GM23248 (cell line): ENCODE results near the gene SV2C. TPM values are rescaled to one million over a fixed set of nuclear protein-coding genes. Genes with fewer than 3 reads are reported as not detected.
"Not testable (repeated sequence)": the region's sequence is repeated elsewhere in the genome, so short reads cannot be mapped to it uniquely, and the experiment has no call there.

ENCODE experiments used
- DNase-seq: peaks from one replicate; pipeline ENCODE4 v3.0.0-alpha.2; 2015
- H2AFZ ChIP-seq: fragments of 200-600 bp; sonication (generic); 2 replicates; pipeline ENCODE4 v1.6.1; 2016; ENCODE audit warnings: antibody characterized with exemption
- H3F3A ChIP-seq: fragments of 200-600 bp; sonication (generic); 2 replicates; pipeline ENCODE4 v1.6.1; 2016; ENCODE audit warnings: mild to moderate bottlenecking, antibody characterized with exemption, mixed run types; ENCODE audit not compliant: insufficient read depth
- H3K27ac ChIP-seq: fragments of 200-600 bp; sonication (generic); 2 replicates; pipeline ENCODE4 v1.5.1; 2016; ENCODE audit warnings: mild to moderate bottlenecking
- H3K27me3 ChIP-seq: fragments of 200-600 bp; sonication (generic); replicated peaks from 2 replicates; pipeline ENCODE4 v1.6.1; 2016; ENCODE audit warnings: mild to moderate bottlenecking; ENCODE audit not compliant: insufficient read depth
- H3K36me3 ChIP-seq: fragments of 200-600 bp; sonication (generic); 2 replicates; pipeline ENCODE4 v1.6.1; 2016; ENCODE audit warnings: low read depth, mild to moderate bottlenecking
- H3K4me1 ChIP-seq: fragments of 200-600 bp; sonication (generic); 2 replicates; pipeline ENCODE4 v1.6.1; 2016; ENCODE audit warnings: mild to moderate bottlenecking; ENCODE audit not compliant: insufficient read depth
- H3K4me2 ChIP-seq: fragments of 200-600 bp; sonication (generic); one replicate; pipeline ENCODE4 v1.6.1; 2016; ENCODE audit warnings: mild to moderate bottlenecking; ENCODE audit not compliant: unreplicated experiment
- H3K4me3 ChIP-seq: fragments of 200-600 bp; sonication (generic); 2 replicates; pipeline ENCODE4 v1.5.1; 2016; ENCODE audit warnings: mild to moderate bottlenecking
- H3K79me2 ChIP-seq: fragments of 200-600 bp; sonication (generic); 2 replicates; pipeline ENCODE4 v1.6.1; 2016; ENCODE audit warnings: mild to moderate bottlenecking; ENCODE audit not compliant: insufficient read depth
- H3K9ac ChIP-seq: fragments of 200-600 bp; sonication (generic); 2 replicates; pipeline ENCODE4 v1.6.1; 2016; ENCODE audit warnings: mild to moderate bottlenecking
- H3K9me2 ChIP-seq: fragments of 200-600 bp; sonication (generic); 2 replicates; pipeline ENCODE4 v1.6.1; 2016; ENCODE audit warnings: mixed run types, mild to moderate bottlenecking, moderate library complexity; ENCODE audit not compliant: insufficient read depth
- H3K9me3 ChIP-seq: fragments of 200-600 bp; sonication (generic); one replicate; pipeline ENCODE4 v1.6.1; 2017; ENCODE audit warnings: low read depth
- H4K20me1 ChIP-seq: fragments of 200-600 bp; sonication (generic); 2 replicates; pipeline ENCODE4 v1.6.0; 2016; ENCODE audit not compliant: insufficient read depth
- EZH2 ChIP-seq: fragments of 200-600 bp; sonication (generic); IDR thresholded peaks from 2 replicates; pipeline ENCODE4 v1.6.1; 2018; ENCODE audit warnings: antibody characterized with exemption, mild to moderate bottlenecking; ENCODE audit not compliant: insufficient read depth, poor library complexity, severe bottlenecking
- EZH2phosphoT487 ChIP-seq: fragments of 200-600 bp; sonication (generic); IDR thresholded peaks from 2 replicates; pipeline ENCODE4 v1.6.1; 2018; ENCODE audit warnings: antibody characterized with exemption, moderate library complexity, mild to moderate bottlenecking, low read depth; ENCODE audit not compliant: insufficient read depth
- WGBS, 2 experiments: methylation state at CpG; one replicate each; pipeline ENCODE4 v1.1.6; 2015 to 2017; ENCODE audit warnings: low lambda C conversion rate in 2 of 2, low coverage in 1 of 2; ENCODE audit errors: missing lambda C conversion rate in 2 of 2; 5-methylcytosine and 5-hydroxymethylcytosine counted together
- in situ Hi-C: fragments of 300-500 bp; cut with MboI; formaldehyde crosslinking; loops from 2 replicates; pipeline ENCODE4 v1.15.0; 2020
- polyA plus RNA-seq: library from polyadenylated mRNA; unstranded; fragments of >200 nt; fragmentation: Nextera tagmentation; extraction: Ambion mirVana; gene quantifications from 2 replicates; pipeline ENCODE4 v1.2.1, GENCODE V29; 2016
- total RNA-seq: library from RNA; depleted of rRNA; stranded (reverse); fragments of >200 nt; shearing (Covaris generic); gene quantifications from 2 replicates; pipeline ENCODE4 v1.2.3, GENCODE V29; 2014

SV2C gene
- total and polyA plus RNA-seq, 2 experiments from 2014 or later: not detected

DNA sequence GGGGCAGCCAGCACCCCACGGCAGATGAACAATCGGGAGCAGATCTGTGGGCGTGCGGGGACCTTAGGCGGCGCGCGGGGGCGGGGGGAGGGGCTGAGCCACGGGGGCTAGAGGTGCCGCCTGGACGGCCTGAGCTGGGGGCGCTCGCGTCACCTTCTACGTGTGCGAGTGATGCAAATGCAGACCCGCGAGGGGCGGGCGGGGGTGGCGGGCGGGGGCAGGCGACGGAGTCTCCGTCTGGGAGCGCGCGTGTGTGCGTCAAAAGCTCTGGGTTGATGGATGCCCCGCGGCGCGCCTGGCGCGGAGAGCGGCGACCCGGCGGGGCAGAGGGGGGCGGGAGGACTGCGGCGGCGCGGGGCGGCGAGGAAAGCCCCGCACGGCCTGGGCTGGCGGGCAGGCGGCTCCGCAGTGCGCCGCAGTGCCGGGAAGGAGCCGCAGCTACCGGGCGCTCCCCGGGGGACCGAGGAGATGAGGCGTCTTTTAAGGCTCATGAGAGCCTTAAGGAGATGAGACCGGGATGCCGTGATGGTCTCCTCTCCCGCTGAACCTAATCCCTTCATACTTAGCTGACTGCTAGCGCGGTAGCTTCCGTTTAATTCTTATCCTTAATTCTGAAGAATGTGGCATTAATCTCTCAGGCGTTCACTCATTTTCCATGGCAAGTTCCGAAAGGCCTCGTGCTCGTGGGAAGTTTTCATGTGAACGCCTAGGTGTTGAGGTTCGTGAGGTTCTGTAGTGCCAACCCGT is 1.5 kb downstream of the SV2C start:
- Histone ChIP-seq H3K27me3 (peaks cover 52% of the 10 kb centered on the region), H3K9ac (no peak overlapping the region), H3K4me1 (no peaks in the 10 kb centered on the region), H3K9me2 (no peaks in the 10 kb centered on the region), H3F3A (no peaks in the 10 kb centered on the region), H3K27ac (no peak overlapping the region), H2AFZ (no peak overlapping the region), H3K4me2 (no peak overlapping the region), H3K4me3 (no peak overlapping the region), H4K20me1 (no peaks in the 10 kb centered on the region), H3K9me3 (no peaks in the 10 kb centered on the region), H3K36me3 (no peaks in the 10 kb centered on the region), H3K79me2 (no peaks in the 10 kb centered on the region)
- DNase-seq: no peak
- in situ Hi-C loops: no loop called here
- TF ChIP-seq EZH2 (no peak), EZH2phosphoT487 (no peak)
- 3% methylated on average over 30 to 72 of the region's 74 CpGs for WGBS, 2 experiments

DNA sequence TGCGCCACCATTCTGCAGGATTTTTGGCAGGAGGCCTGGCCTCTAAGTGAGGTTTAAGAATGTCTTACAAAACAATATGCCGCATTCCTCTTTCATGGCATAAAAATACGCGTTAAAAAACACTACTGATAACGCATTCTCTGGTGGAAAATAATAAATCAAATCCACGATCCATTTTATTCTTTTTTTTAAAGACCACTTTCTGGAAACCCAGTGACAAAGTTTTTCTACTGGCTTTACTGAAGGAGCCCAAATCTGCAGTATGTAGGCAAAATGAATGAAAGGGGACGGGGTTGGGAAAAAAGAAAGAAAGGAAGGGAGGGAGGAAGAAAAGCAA is 2.0 kb downstream of the SV2C start:
- Histone ChIP-seq H3K9ac (no peak overlapping the region), H3F3A (no peaks in the 10 kb centered on the region), H3K27me3 (peaks cover 52% of the 10 kb centered on the region), H3K4me1 (no peaks in the 10 kb centered on the region), H3K4me3 (no peak overlapping the region), H3K79me2 (no peaks in the 10 kb centered on the region), H3K36me3 (no peaks in the 10 kb centered on the region), H3K9me2 (no peaks in the 10 kb centered on the region), H4K20me1 (no peaks in the 10 kb centered on the region), H2AFZ (no peak overlapping the region), H3K9me3 (no peaks in the 10 kb centered on the region), H3K27ac (no peak overlapping the region), H3K4me2 (no peak overlapping the region)
- 27 to 30% methylated on average over 7 of the region's 7 CpGs for WGBS, 2 experiments
- peak; percentile 19 for DNase-seq
- in situ Hi-C loops: no loop called here
- no peak for TF ChIP-seq EZH2phosphoT487
- TF ChIP-seq EZH2: peak; percentile 86

DNA sequence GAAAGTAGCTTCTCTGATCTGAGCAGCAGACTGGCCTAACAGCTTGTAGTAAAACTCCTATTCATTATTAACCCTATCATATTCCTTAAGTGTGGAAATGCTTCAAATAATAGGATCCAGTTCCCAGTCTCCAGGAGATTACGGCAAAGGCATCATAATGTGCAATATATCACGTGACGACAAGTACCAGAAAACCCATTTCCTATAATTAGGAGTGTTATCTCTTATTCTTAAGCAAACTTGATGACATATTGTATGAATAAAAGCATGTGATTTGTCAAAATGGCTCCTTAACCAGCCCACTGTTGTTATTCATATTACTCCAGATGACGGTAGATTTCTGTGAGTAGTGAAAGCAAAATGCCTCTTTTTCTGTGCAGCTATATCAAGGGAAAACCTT is 2.9 kb downstream of the SV2C start:
- Histone ChIP-seq H3K4me1 (no peaks in the 10 kb centered on the region), H3K9ac (no peak overlapping the region), H3K27me3 (peaks cover 52% of the 10 kb centered on the region), H3K4me2 (no peak overlapping the region), H2AFZ (no peak overlapping the region), H3K27ac (no peak overlapping the region), H3K9me2 (no peaks in the 10 kb centered on the region), H3F3A (no peaks in the 10 kb centered on the region), H3K79me2 (no peaks in the 10 kb centered on the region), H3K9me3 (no peaks in the 10 kb centered on the region), H3K4me3 (no peak overlapping the region), H3K36me3 (no peaks in the 10 kb centered on the region), H4K20me1 (no peaks in the 10 kb centered on the region)
- WGBS, 2 experiments: 41 to 56% methylated on average over 4 of the region's 4 CpGs
- TF ChIP-seq EZH2 (no peak), EZH2phosphoT487 (no peak)
- DNase-seq: no peak
- in situ Hi-C loops: no loop called here

DNA sequence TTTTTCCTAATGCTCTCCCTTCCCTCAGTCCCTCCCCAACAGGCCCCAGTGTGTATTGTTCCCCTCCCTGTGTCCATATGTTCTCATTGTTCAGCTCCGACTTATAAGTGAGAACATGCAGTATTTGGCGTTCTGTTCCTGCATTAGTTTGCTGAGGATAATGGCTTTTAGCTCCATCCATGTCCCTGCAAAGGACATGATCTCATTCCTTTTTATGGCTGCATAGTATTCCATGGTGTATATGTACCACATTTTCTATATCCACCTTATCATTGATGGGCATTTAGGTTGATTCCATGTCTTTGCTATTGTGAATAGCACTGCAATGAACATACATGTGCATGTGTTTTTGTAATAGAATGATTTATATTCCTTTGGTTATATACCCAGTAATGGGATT is 6.0 kb downstream of the SV2C start:
- H3K9ac ChIP-seq, H4K20me1 ChIP-seq, H3K4me2 ChIP-seq, in situ Hi-C loops, DNase-seq, H3K9me2 ChIP-seq, H3F3A ChIP-seq, H3K27ac ChIP-seq, H3K4me1 ChIP-seq, H3K36me3 ChIP-seq, H3K9me3 ChIP-seq, H3K79me2 ChIP-seq, H3K4me3 ChIP-seq, H2AFZ ChIP-seq: not testable (repeated sequence)
- 10 to 14% methylated on average over 2 of the region's 2 CpGs for WGBS, 2 experiments
- peaks cover 24% of the 10 kb centered on the region for H3K27me3 ChIP-seq

DNA sequence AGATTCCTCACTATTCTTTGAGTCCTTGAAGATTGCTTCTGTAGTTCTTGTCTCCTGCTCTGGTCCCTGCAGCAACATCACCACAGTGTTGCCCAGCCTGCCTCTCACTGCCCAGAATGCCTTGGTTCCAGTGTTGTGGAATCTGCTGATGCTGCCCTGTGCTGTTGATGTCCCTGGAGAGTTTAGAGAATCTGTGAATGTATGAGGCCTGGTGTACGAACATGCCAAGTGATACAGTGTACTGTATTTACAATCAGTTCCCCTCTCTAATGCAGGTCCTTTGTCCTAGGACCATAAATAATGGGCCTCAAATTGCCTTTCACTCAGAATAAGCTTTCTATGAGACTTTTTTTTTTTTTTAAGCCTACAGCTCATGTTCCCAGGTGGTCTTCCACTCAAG is 8.2 kb downstream of the SV2C start:
- in situ Hi-C loops: no loop called here
- Histone ChIP-seq H3K36me3 (no peaks in the 10 kb centered on the region), H3K9me3 (no peaks in the 10 kb centered on the region), H3K9me2 (no peaks in the 10 kb centered on the region), H3K4me3 (no peak overlapping the region), H4K20me1 (no peaks in the 10 kb centered on the region), H3K27ac (no peak overlapping the region), H3F3A (no peaks in the 10 kb centered on the region), H3K4me1 (no peaks in the 10 kb centered on the region), H3K9ac (no peak overlapping the region), H3K79me2 (no peaks in the 10 kb centered on the region), H3K4me2 (no peak overlapping the region), H3K27me3 (peaks cover 6% of the 10 kb centered on the region; the same call in 1 of the 2 replicates), H2AFZ (no peak overlapping the region)
- DNase-seq: no peak
- no peak for TF ChIP-seq EZH2
- TF ChIP-seq EZH2phosphoT487: no peak
- 15 to 17% methylated on average over 1 of the region's 1 CpG for WGBS, 2 experiments
